HCT116 (cell line): ENCODE results near the gene MYPN. TPM values are rescaled to one million over a fixed set of nuclear protein-coding genes. Genes with fewer than 3 reads are reported as not detected.

ENCODE experiments used
- ATAC-seq: fragments of 200-7000 bp; cut with Tn5 transposase; 2 replicates; pipeline ENCODE4 v1.9.1; 2020; ENCODE audit warnings: mild to moderate bottlenecking, moderate library complexity
- BruUV-seq: library from RNA; stranded (reverse); fragments of 400-500 nt; replicated peaks from 2 replicates; lab custom pipeline; 2021; lab: Mats Ljungman, UMichigan
- CTCF ChIA-PET: fragments of 300-600 bp; sonication (Branson Sonifier 250); formaldehyde crosslinking; loops from one replicate; lab custom pipeline; 2021; ENCODE audit warnings: antibody characterized with exemption; lab: Charles Lee
- POLR2A ChIA-PET: fragments of 300-600, 350-600 bp; sonication (Branson Sonifier 250); formaldehyde crosslinking; loops from one replicate; lab custom pipeline; 2021; ENCODE audit warnings: antibody characterized with exemption; lab: Charles Lee
- RAD21 ChIA-PET, 2 experiments: fragments of 300-600 bp; sonication (Branson Sonifier 250); formaldehyde crosslinking; loops; one replicate each; lab custom pipeline; 2023; ENCODE audit warnings: low total read pairs in 2 of 2; ENCODE audit not compliant: uncharacterized antibody in 2 of 2, unreplicated experiment in 2 of 2, low non-redundant PET in 1 of 2; lab: Charles Lee
- DNase-seq: peaks from one replicate; pipeline ENCODE4 v3.0.0-alpha.2; 2010; ENCODE audit warnings: low read depth, low spot score
- H2AFZ ChIP-seq: fragments of 200-600 bp; shearing (Covaris generic), sonication (generic); 2 replicates; pipeline ENCODE4 v1.6.1; 2017; ENCODE audit warnings: low read depth, mixed run types, mixed read lengths, antibody characterized with exemption, low read length; ENCODE audit not compliant: poor library complexity, severe bottlenecking
- H3K27ac ChIP-seq: 2 replicates; pipeline ENCODE4 v1.5.1; 2012; ENCODE audit warnings: low read depth, low read length
- H3K27me3 ChIP-seq: fragments of 200-600 bp; sonication (generic); 2 replicates; pipeline ENCODE4 v1.6.1; 2016; ENCODE audit warnings: mixed run types, low read length, mixed read lengths; ENCODE audit not compliant: insufficient read depth
- H3K36me3 ChIP-seq, 2 experiments: fragments of 200-500 bp in 1 of 2; fragments of 200-600 bp in 1 of 2; sonication (Bioruptor generic) in 1 of 2; sonication (generic) in 1 of 2; 2 replicates each; pipeline versions ENCODE4 v1.5.1 to v1.6.1; 2014 to 2016; ENCODE audit warnings: low read length in 2 of 2, inconsistent platforms in 1 of 2, mixed read lengths in 1 of 2, mixed run types in 1 of 2; ENCODE audit not compliant: insufficient read depth in 2 of 2, control insufficient read depth in 1 of 2
- H3K4me1 ChIP-seq, 2 experiments: fragments of 200-600 bp in 1 of 2; sonication (generic) in 1 of 2; 2 replicates each; pipeline versions ENCODE4 v1.5.1 to v1.6.1; 2012 to 2017; ENCODE audit warnings: low read length in 2 of 2, inconsistent platforms in 1 of 2, mild to moderate bottlenecking in 1 of 2, mixed read lengths in 1 of 2, mixed run types in 1 of 2, moderate library complexity in 1 of 2; ENCODE audit not compliant: insufficient read depth in 2 of 2, control insufficient read depth in 1 of 2
- H3K4me2 ChIP-seq: fragments of 200-600 bp; sonication (generic); 2 replicates; pipeline ENCODE4 v1.6.1; 2017; ENCODE audit warnings: mixed run types, low read length, mixed read lengths
- H3K4me3 ChIP-seq, 2 experiments: fragments of 200-600 bp in 1 of 2; sonication (generic) in 1 of 2; replicated peaks in 1 of 2; 2 replicates each; pipeline ENCODE4 v1.5.1; 2011 to 2016; ENCODE audit warnings: low read length in 2 of 2, control low read depth in 1 of 2, low read depth in 1 of 2, mild to moderate bottlenecking in 1 of 2, mixed read lengths in 1 of 2, mixed run types in 1 of 2
- H3K79me2 ChIP-seq: fragments of 200-600 bp; sonication (generic); 2 replicates; pipeline ENCODE4 v1.6.1; 2017; ENCODE audit warnings: mild to moderate bottlenecking, mixed run types, low read length, moderate library complexity, mixed read lengths; ENCODE audit not compliant: insufficient read depth
- H3K9ac ChIP-seq: fragments of 200-600 bp; sonication (generic); 2 replicates; pipeline ENCODE4 v1.6.1; 2016; ENCODE audit warnings: low read length, mixed read lengths
- H3K9me2 ChIP-seq: fragments of 200-600 bp; sonication (generic), shearing (Covaris generic); 2 replicates; pipeline ENCODE4 v1.6.1; 2017; ENCODE audit warnings: mixed run types, mild to moderate bottlenecking, moderate library complexity; ENCODE audit not compliant: insufficient read depth
- H3K9me3 ChIP-seq, 2 experiments: fragments of 200-500 bp in 1 of 2; fragments of 200-600 bp in 1 of 2; sonication (Bioruptor generic) in 1 of 2; sonication (generic) in 1 of 2; 2 replicates each; pipeline ENCODE4 v1.6.1; 2014 to 2017; ENCODE audit warnings: low read length in 2 of 2, mixed read lengths in 2 of 2, inconsistent platforms in 1 of 2, low read depth in 1 of 2, mild to moderate bottlenecking in 1 of 2, mixed run types in 1 of 2, moderate library complexity in 1 of 2; ENCODE audit not compliant: control insufficient read depth in 1 of 2, insufficient read depth in 1 of 2
- H4K20me1 ChIP-seq: fragments of 200-600 bp; sonication (generic), shearing (Covaris generic); 2 replicates; pipeline ENCODE4 v1.6.1; 2017; ENCODE audit warnings: mixed run types, mild to moderate bottlenecking, moderate library complexity; ENCODE audit not compliant: insufficient read depth
- CBX3 ChIP-seq: IDR thresholded peaks from 2 replicates; pipeline ENCODE4 v1.6.1; 2012; ENCODE audit warnings: low read depth
- CEBPB ChIP-seq: IDR thresholded peaks from 2 replicates; pipeline ENCODE4 v1.6.1; 2012; ENCODE audit warnings: low read depth
- EZH2 ChIP-seq: fragments of 200-600 bp; sonication (generic); IDR thresholded peaks from 2 replicates; pipeline ENCODE4 v1.6.1; 2017; ENCODE audit warnings: antibody characterized with exemption, mixed run types
- EZH2phosphoT487 ChIP-seq: fragments of 200-600 bp; IDR thresholded peaks from 2 replicates; pipeline ENCODE4 v1.6.1; 2018; ENCODE audit warnings: antibody characterized with exemption, borderline replicate concordance
- FOSL1 ChIP-seq: IDR thresholded peaks from 2 replicates; pipeline ENCODE4 v1.6.1; 2012; ENCODE audit warnings: low read depth
- JUND ChIP-seq: IDR thresholded peaks from 2 replicates; pipeline ENCODE4 v1.6.1; 2012
- MAX ChIP-seq: IDR thresholded peaks from 2 replicates; pipeline ENCODE4 v1.6.1; 2012
- REST ChIP-seq: IDR thresholded peaks from 2 replicates; pipeline ENCODE4 v1.6.1; 2012; ENCODE audit warnings: low read depth
- SIN3A ChIP-seq: IDR thresholded peaks from 2 replicates; pipeline ENCODE4 v1.6.1; 2012; ENCODE audit warnings: low read depth
- SP1 ChIP-seq: IDR thresholded peaks from 2 replicates; pipeline ENCODE4 v1.6.1; 2012; ENCODE audit warnings: low read depth
- YY1 ChIP-seq: IDR thresholded peaks from 2 replicates; pipeline ENCODE4 v1.6.1; 2011; ENCODE audit warnings: low read length, low read depth, moderate library complexity, mild to moderate bottlenecking; ENCODE audit not compliant: insufficient replicate concordance; ENCODE audit errors: extremely low read depth
- intact Hi-C: fragments of 100-400 bp; cut with micrococcal nuclease; formaldehyde crosslinking; loops from 2 replicates; pipeline ENCODE4 v1.10.0; 2022
- total RNA-seq: library from RNA; stranded (reverse); gene quantifications from one replicate; pipeline ENCODE4 v1.2.1, GENCODE V29; 2021; ENCODE audit not compliant: unreplicated experiment

Gene MYPN
- total RNA-seq, 1 experiment from 2014 or later, result 0.34 TPM

GRCh38 chr10:68108051-68108450 lies 1.2 kb upstream of the MYPN start:
- no peak for DNase-seq
- intact Hi-C loops, result no loop called here
- H3K27ac ChIP-seq, result no peak overlapping the region
- H3K36me3 ChIP-seq, result no peaks in the 10 kb centered on the region
- RAD21 ChIA-PET, result no interaction called here
- H3K27me3 ChIP-seq, result no peaks in the 10 kb centered on the region
- no peak overlapping the region for H2AFZ ChIP-seq
- no peak for ATAC-seq
- no TSS peak for BruUV-seq
- no peak for TF ChIP-seq REST
- TF ChIP-seq CBX3, result no peak
- no peak for TF ChIP-seq EZH2
- TF ChIP-seq SP1, result no peak
- TF ChIP-seq YY1, result no peak
- TF ChIP-seq JUND, result no peak
- H3K9ac ChIP-seq, result no peak overlapping the region
- H4K20me1 ChIP-seq, result no peaks in the 10 kb centered on the region
- no peaks in the 10 kb centered on the region for H3K79me2 ChIP-seq
- H3K9me3 ChIP-seq, result no peaks in the 10 kb centered on the region
- CTCF ChIA-PET, result no interaction called here
- peaks cover 10 to 43% of the 10 kb centered on the region in 2 experiments for H3K4me1 ChIP-seq
- POLR2A ChIA-PET, result no interaction called here
- H3K4me3 ChIP-seq, result no peak overlapping the region
- H3K9me2 ChIP-seq, result no peaks in the 10 kb centered on the region
- no peak overlapping the region for H3K4me2 ChIP-seq

- Histone ChIP-seq H3K79me2 (no peaks in the 10 kb centered on the region), H3K4me1 (peaks cover 7 to 37% of the 10 kb centered on the region in 2 experiments), H3K4me2 (no peak overlapping the region), H3K36me3 (no peaks in the 10 kb centered on the region), H3K9me2 (no peaks in the 10 kb centered on the region), H4K20me1 (no peaks in the 10 kb centered on the region), H3K9me3 (no peaks in the 10 kb centered on the region), H2AFZ (no peak overlapping the region), H3K9ac (no peak overlapping the region), H3K4me3 (no peak overlapping the region), H3K27me3 (no peaks in the 10 kb centered on the region), H3K27ac (no peak overlapping the region)
- CTCF ChIA-PET, result no interaction called here
- DNase-seq, result no peak
- POLR2A ChIA-PET, result no interaction called here
- BruUV-seq, result no TSS peak
- TF ChIP-seq MAX, result no peak
- no peak for TF ChIP-seq EZH2phosphoT487
- TF ChIP-seq SIN3A, result no peak
- TF ChIP-seq CEBPB, result no peak
- no peak for TF ChIP-seq FOSL1
- RAD21 ChIA-PET, result no interaction called here
- no peak for ATAC-seq
- intact Hi-C loops, result no loop called here
These were observed 635 bp upstream of the MYPN start for GRCh38 chr10:68108653-68109052.
